MM.1S (cell line): ENCODE results near the gene NUP62CL.
A peak's percentile ranks its signal among the peaks of the same experiment; 100 is the strongest.

Experiments
- DNase-seq: peaks from one replicate; pipeline ENCODE4 v3.0.0-alpha.2; 2015
- H2AFZ ChIP-seq: fragments of 300-600 bp; sonication (generic); 2 replicates; pipeline ENCODE4 v1.6.0; 2016; ENCODE audit warnings: antibody characterized with exemption, low read length
- H3F3A ChIP-seq: fragments of 300-600 bp; sonication (generic); 2 replicates; pipeline ENCODE4 v1.6.1; 2016; ENCODE audit warnings: mild to moderate bottlenecking, antibody characterized with exemption, low read length, moderate library complexity, mixed read lengths; ENCODE audit not compliant: insufficient read depth
- H3K27ac ChIP-seq: fragments of 300-600 bp; sonication (generic); 2 replicates; pipeline ENCODE4 v1.5.1; 2016; ENCODE audit warnings: mild to moderate bottlenecking, low read length
- H3K27me3 ChIP-seq: fragments of 300-600 bp; sonication (generic); replicated peaks from 2 replicates; pipeline ENCODE4 v1.6.0; 2016; ENCODE audit warnings: low read length; ENCODE audit not compliant: insufficient read depth
- H3K36me3 ChIP-seq: fragments of 300-600 bp; sonication (generic); replicated peaks from 2 replicates; pipeline ENCODE4 v1.6.1; 2016; ENCODE audit warnings: mild to moderate bottlenecking, low read length, mixed read lengths; ENCODE audit not compliant: insufficient read depth
- H3K4me1 ChIP-seq: fragments of 300-600 bp; sonication (generic); 2 replicates; pipeline ENCODE4 v1.6.1; 2016; ENCODE audit warnings: low read length, mixed read lengths
- H3K4me2 ChIP-seq: fragments of 300-600 bp; sonication (generic); 2 replicates; pipeline ENCODE4 v1.6.0; 2016; ENCODE audit warnings: low read depth, low read length
- H3K4me3 ChIP-seq: fragments of 300-600 bp; sonication (generic); 2 replicates; pipeline ENCODE4 v1.5.1; 2016; ENCODE audit warnings: low read length, mixed read lengths
- H3K79me2 ChIP-seq: fragments of 300-600 bp; sonication (generic); 2 replicates; pipeline ENCODE4 v1.6.1; 2016; ENCODE audit warnings: mixed run types, low read length, mixed read lengths
- H3K9ac ChIP-seq: fragments of 300-600 bp; sonication (generic); 2 replicates; pipeline ENCODE4 v1.6.1; 2016; ENCODE audit warnings: low read length, mixed read lengths
- H3K9me2 ChIP-seq: fragments of 300-600 bp; sonication (generic); replicated peaks from 2 replicates; pipeline ENCODE4 v1.6.1; 2016; ENCODE audit warnings: mild to moderate bottlenecking, low read length, mixed read lengths; ENCODE audit not compliant: insufficient read depth
- H3K9me3 ChIP-seq: fragments of 300-600 bp; sonication (generic); replicated peaks from 2 replicates; pipeline ENCODE4 v1.6.1; 2016; ENCODE audit warnings: mild to moderate bottlenecking, low read length, mixed read lengths; ENCODE audit not compliant: insufficient read depth
- H4K20me1 ChIP-seq: fragments of 300-600 bp; sonication (generic); 2 replicates; pipeline ENCODE4 v1.6.1; 2016; ENCODE audit warnings: mild to moderate bottlenecking, low read length, moderate library complexity, mixed read lengths; ENCODE audit not compliant: insufficient read depth
- CTCF ChIP-seq: fragments of 300-600 bp; sonication (generic); IDR thresholded peaks from 2 replicates; pipeline ENCODE4 v1.5.1; 2016; ENCODE audit warnings: antibody characterized with exemption, low read length, mixed read lengths
- EZH2 ChIP-seq: fragments of 300-600 bp; sonication (generic); optimal IDR thresholded peaks from 2 replicates; pipeline ENCODE3; 2017; ENCODE audit warnings: low read depth, mild to moderate bottlenecking, antibody characterized with exemption, low read length, mixed read lengths
- EZH2phosphoT487 ChIP-seq: fragments of 300-600 bp; sonication (generic); IDR thresholded peaks from 2 replicates; pipeline ENCODE4 v1.6.1; 2018; ENCODE audit warnings: antibody characterized with exemption, low read length

Gene NUP62CL

GRCh38 chrX:107107459-107107858 lies 98.8 kb downstream of the NUP62CL start:
- Histone ChIP-seq H3F3A (no peaks in the 10 kb centered on the region), H3K4me1 (no peaks in the 10 kb centered on the region), H3K27ac (no peak overlapping the region), H4K20me1 (no peaks in the 10 kb centered on the region), H3K4me2 (no peak overlapping the region), H3K9ac (no peak overlapping the region), H3K79me2 (no peaks in the 10 kb centered on the region), H3K9me2 (no peaks in the 10 kb centered on the region), H3K27me3 (no peaks in the 10 kb centered on the region), H2AFZ (no peak overlapping the region), H3K4me3 (no peak overlapping the region), H3K9me3 (no peaks in the 10 kb centered on the region; the same call in 1 of the 2 replicates), H3K36me3 (no peaks in the 10 kb centered on the region; the same call in 1 of the 2 replicates)
- DNase-seq = no peak
- TF ChIP-seq CTCF = no peak
- no peak for TF ChIP-seq EZH2
- TF ChIP-seq EZH2phosphoT487 = no peak

- no peak overlapping the region for H3K27ac ChIP-seq
- H3K9ac ChIP-seq = no peak overlapping the region
- no peaks in the 10 kb centered on the region for H3F3A ChIP-seq
- no peaks in the 10 kb centered on the region for H3K4me1 ChIP-seq
- H3K4me2 ChIP-seq = no peak overlapping the region
- no peaks in the 10 kb centered on the region for H3K79me2 ChIP-seq
- DNase-seq = no peak
- no peak overlapping the region for H2AFZ ChIP-seq
- no peaks in the 10 kb centered on the region for H3K9me2 ChIP-seq
- no peaks in the 10 kb centered on the region for H3K27me3 ChIP-seq
- H3K36me3 ChIP-seq = no peaks in the 10 kb centered on the region; the same call in 1 of the 2 replicates
- H3K4me3 ChIP-seq = no peak overlapping the region
- H4K20me1 ChIP-seq = no peaks in the 10 kb centered on the region
- TF ChIP-seq CTCF = no peak
- H3K9me3 ChIP-seq = no peaks in the 10 kb centered on the region
These were observed 103.3 kb downstream of the NUP62CL start for GRCh38 chrX:107102980-107103379.

- Histone ChIP-seq H3K9ac (no peak overlapping the region), H3K36me3 (no peaks in the 10 kb centered on the region), H4K20me1 (no peaks in the 10 kb centered on the region), H3K79me2 (no peaks in the 10 kb centered on the region), H3K9me2 (no peaks in the 10 kb centered on the region), H2AFZ (no peak overlapping the region), H3K4me3 (no peak overlapping the region), H3K4me1 (no peaks in the 10 kb centered on the region), H3K27me3 (no peaks in the 10 kb centered on the region), H3K4me2 (0 out of 2 replicates have a peak overlapping the region, but pooled peaks have one; percentile 1), H3F3A (no peaks in the 10 kb centered on the region), H3K9me3 (no peaks in the 10 kb centered on the region), H3K27ac (no peak overlapping the region)
- TF ChIP-seq EZH2phosphoT487 (no peak), EZH2 (no peak), CTCF (no peak)
- peak; percentile 36 for DNase-seq
These were observed 130.1 kb downstream of the NUP62CL start for GRCh38 chrX:107076158-107076557.
